Retina (tissue), 1 donor: ENCODE results near the gene KCNK17.

Experiments used
- DNase-seq: peaks from one replicate; pipeline ENCODE4 v3.0.0-alpha.2; 2016

KCNK17 gene

DNA sequence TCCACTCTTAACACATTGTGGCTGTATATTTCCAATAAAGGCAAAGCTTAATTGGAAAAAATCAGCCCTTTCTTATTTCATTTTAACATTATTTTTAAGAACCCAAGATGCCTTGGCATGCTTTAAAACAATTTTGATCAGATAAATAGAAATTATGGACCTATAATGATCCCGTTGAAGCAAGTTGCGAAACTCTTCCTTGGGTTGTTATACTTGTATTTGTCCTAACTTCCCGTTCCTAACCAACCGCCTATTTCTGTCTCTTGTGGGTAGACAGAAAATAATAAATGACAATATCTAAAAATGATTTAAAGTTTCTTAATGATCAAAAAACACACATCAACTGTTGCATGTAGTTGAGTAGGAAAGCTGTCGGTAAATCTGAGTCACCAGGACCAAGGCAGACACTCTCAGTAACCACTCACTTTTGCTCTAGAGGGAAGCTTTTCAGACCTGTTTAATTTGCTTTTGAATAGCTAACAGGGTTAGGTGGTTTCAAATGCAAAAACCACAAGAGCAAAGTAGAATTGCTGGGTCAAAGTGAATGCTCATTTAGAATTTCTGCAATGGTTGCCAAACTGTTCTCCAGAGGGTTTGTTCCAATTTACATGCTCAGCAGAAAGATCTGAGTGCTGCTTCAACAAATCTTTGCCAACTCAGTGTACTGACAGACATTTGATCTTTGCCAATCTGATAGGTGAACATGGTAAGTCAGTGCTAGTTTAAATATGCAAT, 50.7 kb downstream of the KCNK17 start:
- no peak for DNase-seq

DNA sequence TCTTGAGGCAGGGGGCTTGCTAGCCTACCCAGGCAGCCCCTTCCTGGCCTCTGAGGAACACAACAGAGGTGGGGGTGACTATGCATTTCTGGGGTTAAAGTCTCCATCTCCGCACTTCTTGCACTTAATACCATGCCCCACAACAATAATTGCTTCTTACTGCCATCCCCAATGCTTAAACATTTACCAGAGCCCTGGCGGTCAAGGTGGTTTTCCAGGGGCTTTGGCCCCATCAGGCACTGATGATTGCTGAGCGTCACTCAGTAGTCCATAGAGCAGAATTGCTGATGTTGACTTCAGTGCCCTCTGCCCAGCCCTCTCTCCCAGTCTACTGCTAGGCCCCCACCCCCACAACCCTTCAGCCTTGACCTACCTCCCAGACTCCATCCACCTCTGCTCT, 52.5 kb downstream of the KCNK17 start:
- no peak for DNase-seq

DNA sequence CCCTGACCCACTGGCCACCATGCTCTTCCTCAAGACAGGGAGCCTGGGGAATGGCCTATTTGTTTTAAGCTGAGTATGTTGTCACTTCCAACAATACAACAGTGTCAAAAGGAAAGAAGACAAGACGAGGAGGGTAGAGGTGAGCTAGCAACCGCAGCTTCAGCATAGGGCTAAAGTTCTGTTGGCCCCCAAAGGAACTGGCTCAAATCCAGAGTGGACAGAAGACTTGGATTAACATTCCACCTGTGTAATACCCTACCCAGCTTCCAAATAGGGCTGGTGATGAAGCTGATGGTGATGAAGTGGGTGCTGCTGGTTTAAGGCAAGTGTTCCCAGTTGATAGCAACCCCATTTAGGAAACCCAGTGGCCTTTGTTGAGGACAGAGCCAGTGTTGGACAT, 53.3 kb downstream of the KCNK17 start:
- no peak for DNase-seq

DNA sequence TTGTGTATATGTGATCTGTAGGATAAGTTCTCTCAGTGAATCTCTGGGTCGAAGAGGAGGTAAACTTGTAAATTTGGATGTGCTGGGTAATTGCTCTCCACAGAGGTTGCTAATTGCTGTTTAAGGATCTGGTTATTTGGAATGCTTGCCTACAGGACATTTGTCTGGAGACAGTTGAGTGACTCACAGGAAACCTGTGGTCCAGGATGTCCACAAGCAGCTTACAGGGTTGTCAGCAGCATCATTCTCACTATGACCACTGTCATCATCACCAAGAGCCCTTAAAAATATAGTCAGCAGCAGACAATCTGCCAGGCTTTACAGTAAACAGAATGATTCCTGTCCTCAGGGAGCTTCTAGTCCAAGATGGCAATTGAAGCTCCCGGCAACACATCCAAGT, 53.8 kb downstream of the KCNK17 start:
- DNase-seq = no peak

DNA sequence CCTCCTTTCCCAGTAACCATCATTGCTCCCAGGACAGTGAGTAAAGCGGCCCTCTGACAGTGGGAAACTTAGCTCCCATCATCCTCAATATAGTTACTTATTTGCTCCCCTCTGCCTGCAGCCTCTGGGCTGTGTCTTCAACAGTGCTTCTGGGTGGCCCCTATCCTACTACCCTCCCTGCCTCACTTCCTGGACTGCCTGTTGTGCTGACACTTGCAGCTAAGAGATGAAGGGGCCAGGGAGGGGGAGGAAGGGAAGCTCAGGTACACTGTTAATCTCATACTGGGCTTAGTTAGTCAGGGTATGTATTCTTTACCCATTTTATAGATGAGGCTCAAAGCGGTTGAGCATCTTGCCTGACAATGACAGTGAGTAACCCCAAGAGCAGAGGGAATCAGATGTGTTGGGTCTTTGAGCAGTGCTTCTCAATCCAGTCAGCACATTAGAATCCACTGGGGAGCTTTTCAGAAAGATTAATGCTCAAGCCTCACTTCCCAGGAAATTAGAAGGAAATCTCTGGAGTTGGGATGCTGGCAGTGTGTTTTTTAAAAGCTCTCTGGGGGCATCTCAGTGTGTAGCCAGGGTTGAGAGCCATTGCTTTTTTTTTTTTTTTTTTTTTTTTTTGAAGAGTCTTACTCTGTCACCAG, 57.8 kb downstream of the KCNK17 start:
- DNase-seq = peak; percentile 14

DNA sequence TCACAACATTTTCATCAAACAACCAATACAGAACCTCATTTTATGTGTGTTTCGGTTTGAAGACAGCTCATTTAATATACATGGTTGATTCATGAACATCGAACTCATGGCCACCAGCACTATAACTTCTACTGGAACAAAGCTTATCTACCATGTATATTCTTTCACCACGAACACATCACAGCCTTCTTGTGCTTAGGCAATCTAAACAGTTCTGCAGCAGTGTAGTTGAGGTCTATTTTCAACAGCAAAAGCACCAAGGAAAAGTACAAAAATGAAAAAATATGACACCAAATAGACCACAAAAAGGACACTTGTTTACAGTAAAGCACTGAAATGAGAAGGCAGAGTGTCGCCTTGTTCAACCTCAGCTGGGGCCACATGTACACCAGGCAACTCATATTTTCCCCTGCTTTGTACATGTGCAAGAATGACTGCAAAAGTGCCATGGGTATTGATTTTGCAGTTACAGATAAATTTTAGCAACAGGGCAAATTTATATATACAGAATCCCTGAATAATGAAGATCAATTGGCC, 59.2 kb downstream of the KCNK17 start:
- no peak for DNase-seq

DNA sequence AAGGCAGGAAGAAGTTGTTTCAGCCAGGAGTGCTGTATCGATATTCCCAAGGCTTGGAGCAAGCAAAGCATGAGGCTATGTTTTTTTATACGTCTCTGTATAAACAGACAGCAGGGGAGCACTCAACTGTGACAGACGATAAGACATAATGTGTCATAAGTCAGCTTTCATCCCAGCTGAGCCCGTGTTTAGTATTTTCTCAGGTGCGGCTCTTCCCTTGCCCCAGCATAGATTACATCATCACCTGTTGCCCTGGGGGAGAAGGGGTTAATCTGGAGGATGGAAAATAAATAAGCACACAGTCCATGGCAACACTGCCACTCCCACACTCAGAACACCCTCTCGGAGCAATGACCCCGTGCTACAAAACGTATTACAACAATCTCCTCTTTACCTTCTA, 62.8 kb downstream of the KCNK17 start:
- no peak for DNase-seq

DNA sequence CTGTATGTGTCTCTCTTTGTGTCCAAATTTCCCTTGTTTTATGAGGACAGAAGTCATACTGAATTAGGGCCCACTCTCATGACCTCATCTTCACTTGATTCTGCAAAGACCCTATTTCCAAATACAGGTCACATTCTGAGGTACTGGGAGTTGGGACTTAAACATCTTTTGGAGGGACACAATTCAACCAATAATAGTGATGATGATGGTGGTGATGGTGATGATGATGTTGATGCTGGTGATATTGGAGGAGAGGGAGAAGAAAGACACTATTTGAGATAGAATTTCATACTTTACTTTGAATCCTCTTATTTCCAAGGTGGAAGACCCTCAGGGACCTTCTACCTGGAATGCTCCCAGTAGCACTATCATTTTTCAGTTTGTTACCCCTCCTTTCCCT, 63.7 kb downstream of the KCNK17 start:
- no peak for DNase-seq

DNA sequence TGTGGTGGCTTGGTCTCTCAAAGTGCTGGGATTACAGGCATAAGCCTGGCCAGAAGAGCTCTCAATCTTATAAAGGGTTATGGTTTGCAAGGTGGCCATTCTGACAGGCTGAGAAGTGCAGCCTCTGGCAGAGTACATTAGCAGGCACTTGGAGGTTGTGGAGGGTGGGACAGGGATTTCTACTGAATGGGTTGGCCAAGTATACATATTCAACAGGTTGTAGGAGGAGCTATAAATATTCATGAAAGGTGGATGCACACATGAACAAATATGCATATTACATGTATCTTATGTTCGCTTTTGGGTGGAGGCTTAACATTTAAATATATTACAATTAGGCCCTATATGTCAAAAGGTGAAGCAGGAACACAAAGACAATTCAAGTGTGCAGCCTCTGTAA, 64.9 kb downstream of the KCNK17 start:
- no peak for DNase-seq
